ENCODE measurements around the gene MIA2.

MIA2 gene

DNA sequence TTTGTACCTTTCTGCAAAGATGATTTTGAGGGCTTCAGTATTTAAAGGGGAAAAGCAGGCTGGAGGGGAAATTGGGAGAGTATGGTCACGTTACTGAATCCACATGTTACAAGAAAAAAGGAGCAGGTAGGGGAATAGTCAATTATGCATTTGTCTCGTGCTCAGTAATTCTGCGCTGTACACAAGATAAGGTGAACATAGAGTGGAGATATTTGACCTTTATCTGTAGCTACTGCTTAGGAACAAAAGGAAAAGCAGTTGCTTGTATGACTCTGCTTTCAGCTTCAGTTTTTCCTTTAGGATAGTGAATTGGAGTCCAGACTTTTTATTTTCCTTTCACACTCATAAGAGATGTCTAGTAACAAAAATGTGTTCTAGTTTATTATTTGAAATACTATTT is 148.7 kb downstream of the MIA2 start:
- TF ChIP-seq, protein P1, sequence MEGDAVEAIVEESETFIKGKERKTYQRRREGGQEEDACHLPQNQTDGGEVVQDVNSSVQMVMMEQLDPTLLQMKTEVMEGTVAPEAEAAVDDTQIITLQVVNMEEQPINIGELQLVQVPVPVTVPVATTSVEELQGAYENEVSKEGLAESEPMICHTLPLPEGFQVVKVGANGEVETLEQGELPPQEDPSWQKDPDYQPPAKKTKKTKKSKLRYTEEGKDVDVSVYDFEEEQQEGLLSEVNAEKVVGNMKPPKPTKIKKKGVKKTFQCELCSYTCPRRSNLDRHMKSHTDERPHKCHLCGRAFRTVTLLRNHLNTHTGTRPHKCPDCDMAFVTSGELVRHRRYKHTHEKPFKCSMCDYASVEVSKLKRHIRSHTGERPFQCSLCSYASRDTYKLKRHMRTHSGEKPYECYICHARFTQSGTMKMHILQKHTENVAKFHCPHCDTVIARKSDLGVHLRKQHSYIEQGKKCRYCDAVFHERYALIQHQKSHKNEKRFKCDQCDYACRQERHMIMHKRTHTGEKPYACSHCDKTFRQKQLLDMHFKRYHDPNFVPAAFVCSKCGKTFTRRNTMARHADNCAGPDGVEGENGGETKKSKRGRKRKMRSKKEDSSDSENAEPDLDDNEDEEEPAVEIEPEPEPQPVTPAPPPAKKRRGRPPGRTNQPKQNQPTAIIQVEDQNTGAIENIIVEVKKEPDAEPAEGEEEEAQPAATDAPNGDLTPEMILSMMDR (IDR thresholded peaks at IDR 0.05; ENCODE audit: low read depth, low read length, missing control alignments): no peak
- no peaks in the 10 kb centered on the region for H3K36me3 ChIP-seq (replicated peaks)
- DNase-seq: no peak

DNA sequence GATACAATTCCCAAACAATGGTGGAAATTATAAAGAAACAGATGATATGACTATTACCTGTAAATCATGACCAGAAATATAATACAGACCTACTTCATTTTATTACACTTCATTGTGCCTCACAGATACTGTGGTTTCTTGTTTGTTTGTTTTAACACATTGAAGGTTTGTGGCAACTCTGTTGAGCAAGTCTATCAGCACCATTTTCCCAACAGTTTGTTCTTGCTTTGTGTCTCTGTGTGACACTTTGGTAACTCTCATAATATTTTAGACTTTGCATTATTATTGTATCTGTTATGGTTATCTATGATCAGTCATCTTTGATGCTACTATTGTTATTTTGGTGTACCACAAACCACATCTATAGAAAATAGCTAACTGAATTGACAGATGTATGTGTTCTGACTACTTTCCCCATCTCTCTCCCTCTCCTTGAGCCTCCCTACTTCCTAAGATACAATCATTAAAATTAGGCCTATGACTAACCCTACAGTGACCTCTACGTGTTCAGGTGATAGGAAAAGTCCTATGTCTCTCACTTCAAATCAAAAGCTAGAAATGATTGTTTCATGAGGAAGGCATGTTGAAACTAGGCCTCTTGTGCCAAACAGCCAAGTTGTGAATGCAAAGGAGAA is 149.4 kb downstream of the MIA2 start:
- TF ChIP-seq, protein P1 (IDR thresholded peaks at IDR 0.05; ENCODE audit: low read depth, low read length, missing control alignments): no peak
- no peak overlapping the region for H3K4me3 ChIP-seq (ENCODE audit: low read depth, low read length)
- no peaks in the 10 kb centered on the region for H3K27me3 ChIP-seq (replicated peaks)
- H3K36me3 ChIP-seq (replicated peaks): no peaks in the 10 kb centered on the region
- in situ Hi-C loops (cut with HindIII; ENCODE audit: low pct_ligation_motif_present, low sequenced_read_pairs): no loop called here
- DNase-seq: no peak
- no peak overlapping the region for H3K27ac ChIP-seq

More for the DNA sequence above, 148.7 kb downstream of the MIA2 start:
- H3K27me3 ChIP-seq (replicated peaks): no peaks in the 10 kb centered on the region
- no peak overlapping the region for H3K27ac ChIP-seq
- in situ Hi-C loops (cut with HindIII; ENCODE audit: low pct_ligation_motif_present, low sequenced_read_pairs): no loop called here
- H3K4me3 ChIP-seq (ENCODE audit: low read depth, low read length): no peak overlapping the region

DNA sequence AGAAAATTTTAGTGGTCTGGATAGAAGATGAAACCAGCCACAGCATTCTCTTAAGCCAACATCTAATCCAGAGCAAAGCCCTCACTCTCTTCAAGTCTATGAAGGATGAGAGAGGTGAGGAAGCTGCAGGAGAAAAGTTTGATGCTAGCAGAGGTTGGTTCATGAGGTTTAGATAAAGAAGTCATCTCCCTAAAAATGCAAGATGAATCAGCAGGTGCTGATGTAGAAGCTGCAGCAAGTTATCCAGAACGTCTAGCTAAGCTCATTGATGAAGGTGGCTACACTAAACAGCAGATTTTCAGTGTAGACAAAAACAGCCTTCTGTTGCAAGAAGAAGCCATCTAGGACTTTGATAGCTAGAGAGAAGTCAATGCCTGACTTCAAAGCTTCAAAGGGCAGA is 150.0 kb downstream of the MIA2 start:
- TF ChIP-seq, protein P1 (IDR thresholded peaks at IDR 0.05; ENCODE audit: low read depth, low read length, missing control alignments): no peak
- in situ Hi-C loops (cut with HindIII; ENCODE audit: low pct_ligation_motif_present, low sequenced_read_pairs): no loop called here
- Histone ChIP-seq H3K4me3 (ENCODE audit: low read depth, low read length) (no peak overlapping the region), H3K36me3 (replicated peaks) (no peaks in the 10 kb centered on the region), H3K27me3 (replicated peaks) (no peaks in the 10 kb centered on the region), H3K27ac (no peak overlapping the region)
- DNase-seq: no peak

DNA sequence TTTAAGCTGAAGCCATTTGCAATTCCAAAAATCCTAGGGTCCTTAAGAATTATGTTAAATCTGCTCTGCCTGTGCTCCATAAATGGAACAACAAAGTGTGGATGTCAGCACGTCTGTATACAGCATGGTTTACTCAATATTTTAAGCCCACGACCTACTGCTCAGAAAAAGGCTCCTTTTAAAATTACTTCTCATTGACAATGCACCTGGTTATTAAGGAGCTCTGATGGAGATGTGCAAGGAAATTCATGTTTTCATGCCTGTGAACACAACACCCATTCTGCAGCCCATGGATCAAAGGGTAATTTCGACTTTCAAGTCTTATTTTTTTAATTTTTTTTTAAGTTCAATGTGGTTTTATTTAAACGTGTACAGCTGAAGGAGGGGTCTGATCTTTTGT is 150.5 kb downstream of the MIA2 start:
- in situ Hi-C loops (cut with HindIII; ENCODE audit: low pct_ligation_motif_present, low sequenced_read_pairs): no loop called here
- H3K27me3 ChIP-seq (replicated peaks): no peaks in the 10 kb centered on the region
- TF ChIP-seq, protein P1 (IDR thresholded peaks at IDR 0.05; ENCODE audit: low read depth, low read length, missing control alignments): no peak
- DNase-seq: no peak
- H3K36me3 ChIP-seq (replicated peaks): no peaks in the 10 kb centered on the region
- H3K27ac ChIP-seq: no peak overlapping the region
- no peak overlapping the region for H3K4me3 ChIP-seq (ENCODE audit: low read depth, low read length)

GRCh38 chr14:39393289-39393688 is 159.6 kb downstream of the MIA2 start:
- TF ChIP-seq, protein P1 (IDR thresholded peaks at IDR 0.05; ENCODE audit: low read depth, low read length, missing control alignments): no peak
- H3K27me3 ChIP-seq (replicated peaks): no peaks in the 10 kb centered on the region
- in situ Hi-C loops (cut with HindIII; ENCODE audit: low pct_ligation_motif_present, low sequenced_read_pairs): no loop called here

More at GRCh38 chr14:39393289-39393688, 159.6 kb downstream of the MIA2 start:
- DNase-seq: no peak
- peaks cover 3% of the 10 kb centered on the region for H3K36me3 ChIP-seq (replicated peaks)
- no peak overlapping the region for H3K4me3 ChIP-seq (ENCODE audit: low read depth, low read length)
- H3K27ac ChIP-seq: no peak overlapping the region
